Brain microvascular endothelial cell (primary cell): Measurements from ENCODE around the gene SPC24.
A peak's percentile ranks its signal among the peaks of the same experiment; 100 is the strongest.

ENCODE experiments used
- DNase-seq: peaks from one replicate; pipeline ENCODE4 v3.0.0-alpha.2; 2020
- H3K27ac ChIP-seq: fragments of 250-450 bp; sonication (Bioruptor Pico); 2 replicates; pipeline ENCODE4 v1.5.1; 2020; ENCODE audit warnings: mild to moderate bottlenecking, moderate library complexity
- H3K27me3 ChIP-seq: fragments of 250-450 bp; sonication (Bioruptor Pico); replicated peaks from 2 replicates; pipeline ENCODE4 v1.5.1; 2020; ENCODE audit warnings: mild to moderate bottlenecking
- H3K36me3 ChIP-seq: fragments of 250-450 bp; sonication (Bioruptor Pico); replicated peaks from 2 replicates; pipeline ENCODE4 v1.5.1; 2020; ENCODE audit warnings: mild to moderate bottlenecking
- H3K4me3 ChIP-seq: 2 replicates; pipeline ENCODE4 v1.5.1; 2011; ENCODE audit warnings: low read depth, mild to moderate bottlenecking, control low read depth, low read length, moderate library complexity
- in situ Hi-C: cut with HindIII; loops from 2 replicates; pipeline ENCODE4 v1.10.0; 2017; ENCODE audit warnings: low sequenced_read_pairs, low pct_ligation_motif_present
- TF ChIP-seq, protein P1 (sequence below): IDR thresholded peaks from 2 replicates; pipeline ENCODE4 v1.5.1; 2011; ENCODE audit warnings: low read depth, mild to moderate bottlenecking, moderate library complexity, low read length, control low read depth, inconsistent platforms; ENCODE audit errors: missing control alignments

The SPC24 gene

GRCh38 chr19:11192957-11193939, 37.7 kb upstream of the SPC24 start:
- no peak for DNase-seq
- in situ Hi-C loops, result no loop called here
- Histone ChIP-seq H3K27me3 (no peaks in the 10 kb centered on the region), H3K4me3 (no peak overlapping the region), H3K27ac (no peak overlapping the region), H3K36me3 (peaks cover 38% of the 10 kb centered on the region)
- TF ChIP-seq, protein P1, sequence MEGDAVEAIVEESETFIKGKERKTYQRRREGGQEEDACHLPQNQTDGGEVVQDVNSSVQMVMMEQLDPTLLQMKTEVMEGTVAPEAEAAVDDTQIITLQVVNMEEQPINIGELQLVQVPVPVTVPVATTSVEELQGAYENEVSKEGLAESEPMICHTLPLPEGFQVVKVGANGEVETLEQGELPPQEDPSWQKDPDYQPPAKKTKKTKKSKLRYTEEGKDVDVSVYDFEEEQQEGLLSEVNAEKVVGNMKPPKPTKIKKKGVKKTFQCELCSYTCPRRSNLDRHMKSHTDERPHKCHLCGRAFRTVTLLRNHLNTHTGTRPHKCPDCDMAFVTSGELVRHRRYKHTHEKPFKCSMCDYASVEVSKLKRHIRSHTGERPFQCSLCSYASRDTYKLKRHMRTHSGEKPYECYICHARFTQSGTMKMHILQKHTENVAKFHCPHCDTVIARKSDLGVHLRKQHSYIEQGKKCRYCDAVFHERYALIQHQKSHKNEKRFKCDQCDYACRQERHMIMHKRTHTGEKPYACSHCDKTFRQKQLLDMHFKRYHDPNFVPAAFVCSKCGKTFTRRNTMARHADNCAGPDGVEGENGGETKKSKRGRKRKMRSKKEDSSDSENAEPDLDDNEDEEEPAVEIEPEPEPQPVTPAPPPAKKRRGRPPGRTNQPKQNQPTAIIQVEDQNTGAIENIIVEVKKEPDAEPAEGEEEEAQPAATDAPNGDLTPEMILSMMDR, result no peak

GRCh38 chr19:11191934-11192333, 36.4 kb upstream of the SPC24 start:
- TF ChIP-seq, protein P1, result no peak
- no peak for DNase-seq
- Histone ChIP-seq H3K27me3 (no peaks in the 10 kb centered on the region), H3K36me3 (peaks cover 38% of the 10 kb centered on the region), H3K4me3 (no peak overlapping the region), H3K27ac (no peak overlapping the region)
- in situ Hi-C loops, result no loop called here

DNA sequence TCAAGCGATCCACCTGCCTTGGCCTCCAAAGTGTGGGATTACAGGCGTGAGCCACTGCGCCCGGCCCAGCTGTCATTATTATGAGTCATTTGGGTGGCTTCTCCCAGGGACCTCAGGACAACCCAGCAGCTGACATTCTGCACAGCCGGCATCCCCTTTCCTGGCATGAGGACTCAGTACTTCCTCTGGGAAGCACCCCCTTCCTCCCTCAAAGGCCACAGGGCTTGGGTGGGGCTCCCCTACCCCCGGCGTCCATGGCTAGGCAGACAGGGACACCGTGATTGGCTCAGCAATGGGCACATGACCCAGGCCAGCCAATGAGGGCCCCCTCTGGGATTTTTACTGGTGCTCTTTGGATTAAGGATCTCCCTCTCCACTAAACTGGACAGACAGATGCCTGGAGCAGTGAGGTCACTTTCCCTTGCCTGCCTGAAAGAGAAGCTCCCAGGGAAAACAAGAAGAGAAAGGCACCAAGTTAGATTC, 35.7 kb upstream of the SPC24 start:
- TF ChIP-seq, protein P1, result no peak
- in situ Hi-C loops, result no loop called here
- Histone ChIP-seq H3K36me3 (peaks cover 43% of the 10 kb centered on the region), H3K4me3 (no peak overlapping the region), H3K27ac (peak overlapping the region; percentile 5), H3K27me3 (no peaks in the 10 kb centered on the region)
- peak; percentile 77 for DNase-seq

- TF ChIP-seq, protein P1, result no peak
- H3K36me3 ChIP-seq, result peaks cover 48% of the 10 kb centered on the region
- in situ Hi-C loops, result no loop called here
- no peak for DNase-seq
- H3K4me3 ChIP-seq, result no peak overlapping the region
- H3K27ac ChIP-seq, result no peak overlapping the region
- H3K27me3 ChIP-seq, result no peaks in the 10 kb centered on the region
Observed at GRCh38 chr19:11190501-11190900, 34.9 kb upstream of the SPC24 start.

DNA sequence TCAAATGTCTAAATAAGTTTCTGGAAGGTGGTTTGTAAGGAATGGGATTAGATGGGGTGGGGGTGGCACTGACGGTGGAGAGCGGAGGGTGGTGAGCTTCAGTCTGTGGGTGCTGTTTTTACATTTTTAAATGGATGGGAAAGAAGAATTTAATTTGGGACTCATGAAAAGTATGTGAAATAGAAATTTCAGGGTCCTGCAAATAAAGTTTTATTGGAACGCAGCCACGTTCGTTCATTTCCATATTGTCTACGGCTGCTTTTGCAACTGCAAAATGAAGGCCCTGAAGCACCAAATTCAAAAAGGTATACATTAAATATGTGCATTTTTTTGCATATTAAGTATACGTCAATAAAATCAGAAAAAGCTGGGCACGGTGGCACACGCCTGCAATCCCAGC, 31.9 kb upstream of the SPC24 start:
- no peak overlapping the region for H3K27ac ChIP-seq
- DNase-seq, result no peak
- peaks cover 45% of the 10 kb centered on the region for H3K36me3 ChIP-seq
- TF ChIP-seq, protein P1, result no peak
- no peaks in the 10 kb centered on the region for H3K27me3 ChIP-seq
- no peak overlapping the region for H3K4me3 ChIP-seq
- in situ Hi-C loops, result no loop called here
